GM12892 (cell line): ENCODE measurements around the gene POU6F2.

Source experiments
- POLR2A ChIP-seq: IDR thresholded peaks from 2 replicates; pipeline ENCODE4 v1.6.1; 2011; ENCODE audit warnings: low read depth, low read length, control low read depth
- POLR2AphosphoS5 ChIP-seq: IDR thresholded peaks from 2 replicates; pipeline ENCODE4 v1.6.1; 2011; ENCODE audit warnings: low read depth, low read length, control low read depth
- TAF1 ChIP-seq: IDR thresholded peaks from 2 replicates; pipeline ENCODE4 v1.6.1; 2011; ENCODE audit warnings: low read depth, mild to moderate bottlenecking, control low read depth, low read length, borderline replicate concordance

DNA sequence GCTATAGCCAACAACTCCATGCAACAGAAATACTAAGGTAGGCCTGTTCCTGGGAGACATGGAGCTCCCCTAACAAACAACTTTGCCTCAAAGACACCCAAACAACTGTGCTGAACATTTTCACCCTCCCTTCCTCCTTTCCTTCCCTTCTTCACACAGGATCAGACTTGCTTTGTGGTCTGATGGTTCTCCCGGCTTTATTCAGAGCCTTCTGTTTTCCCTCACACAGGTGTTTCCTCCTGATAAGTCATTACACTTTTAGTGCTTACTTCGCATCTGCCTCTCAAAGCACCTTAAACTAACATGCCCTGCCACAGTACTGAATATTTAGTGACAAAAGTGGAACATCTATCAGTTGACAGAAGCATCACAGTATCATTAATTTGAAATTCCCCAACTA, 532.2 kb downstream of the POU6F2 start:
- TF ChIP-seq POLR2AphosphoS5: no peak
- TF ChIP-seq POLR2A: no peak
- TF ChIP-seq TAF1: no peak
